Loucy (cell line): ENCODE results near the gene MATK.

ENCODE experiments used
- H2AFZ ChIP-seq: fragments of 200-600 bp; sonication (generic); 2 replicates; pipeline ENCODE4 v1.6.0; 2016; ENCODE audit warnings: antibody characterized with exemption, mild to moderate bottlenecking, low read length, moderate library complexity
- H3F3A ChIP-seq: fragments of 200-600 bp; 2 replicates; pipeline ENCODE4 v1.6.0; 2016; ENCODE audit warnings: antibody characterized with exemption, low read depth, mild to moderate bottlenecking
- H3K27me3 ChIP-seq: fragments of 200-600 bp; sonication (generic); 2 replicates; pipeline ENCODE4 v1.6.1; 2014; ENCODE audit warnings: low read length, mild to moderate bottlenecking; ENCODE audit not compliant: insufficient read depth, poor library complexity, severe bottlenecking
- H3K36me3 ChIP-seq: fragments of 200-600 bp; sonication (generic); 2 replicates; pipeline ENCODE4 v1.6.1; 2016; ENCODE audit warnings: low read length; ENCODE audit not compliant: insufficient read depth
- H3K4me1 ChIP-seq: fragments of 200-600 bp; sonication (generic); 2 replicates; pipeline ENCODE4 v1.5.1; 2014; ENCODE audit warnings: low read length, mild to moderate bottlenecking; ENCODE audit not compliant: insufficient read depth, poor library complexity, severe bottlenecking
- H3K4me2 ChIP-seq: fragments of 200-600 bp; sonication (generic); 2 replicates; pipeline ENCODE4 v1.6.0; 2014; ENCODE audit warnings: antibody characterized with exemption, low read length, low read depth, mild to moderate bottlenecking; ENCODE audit not compliant: poor library complexity, severe bottlenecking
- H3K4me3 ChIP-seq: fragments of 200-600 bp; sonication (generic); 2 replicates; pipeline ENCODE4 v1.5.1; 2014; ENCODE audit warnings: low read length, mild to moderate bottlenecking, mixed read lengths; ENCODE audit not compliant: poor library complexity, severe bottlenecking
- H3K79me2 ChIP-seq: fragments of 200-600 bp; sonication (generic); 2 replicates; pipeline ENCODE4 v1.6.1; 2014; ENCODE audit warnings: low read length; ENCODE audit not compliant: insufficient read depth
- H3K9ac ChIP-seq: fragments of 200-600 bp; sonication (generic); 2 replicates; pipeline ENCODE4 v1.6.0; 2014; ENCODE audit warnings: mild to moderate bottlenecking, low read depth, low read length, moderate library complexity; ENCODE audit not compliant: poor library complexity, severe bottlenecking
- H3K9me2 ChIP-seq: fragments of 200-600 bp; sonication (generic); replicated peaks from 2 replicates; pipeline ENCODE4 v1.6.1; 2016; ENCODE audit warnings: low read depth, low read length, mixed read lengths
- H3K9me3 ChIP-seq: fragments of 200-600 bp; sonication (generic); 2 replicates; pipeline ENCODE4 v1.6.1; 2014; ENCODE audit warnings: mild to moderate bottlenecking, antibody characterized with exemption, low read length, low read depth; ENCODE audit not compliant: insufficient read depth
- H4K20me1 ChIP-seq: fragments of 200-600 bp; sonication (generic); 2 replicates; pipeline ENCODE4 v1.6.0; 2014; ENCODE audit warnings: antibody characterized with exemption, low read length, mild to moderate bottlenecking; ENCODE audit not compliant: insufficient read depth, poor library complexity, severe bottlenecking
- EZH2phosphoT487 ChIP-seq: fragments of 200-600 bp; IDR thresholded peaks from 2 replicates; pipeline ENCODE4 v1.6.1; 2018; ENCODE audit warnings: antibody characterized with exemption, mild to moderate bottlenecking, moderate library complexity, borderline replicate concordance
- TF ChIP-seq, protein P1 (sequence below): fragments of 200-600 bp; sonication (generic); conservative IDR thresholded peaks from 2 replicates; pipeline ENCODE4 v1.5.1; 2014; ENCODE audit warnings: mild to moderate bottlenecking, antibody characterized with exemption, low read length

The MATK gene

GRCh38 chr19:3738477-3739220 lies 47.5 kb downstream of the MATK start:
- Histone ChIP-seq H3K9ac (no peak overlapping the region), H3K36me3 (no peaks in the 10 kb centered on the region), H3K4me3 (no peak overlapping the region), H3K9me3 (no peaks in the 10 kb centered on the region), H3K4me2 (no peak overlapping the region), H4K20me1 (no peaks in the 10 kb centered on the region), H3K27me3 (no peaks in the 10 kb centered on the region), H3F3A (no peaks in the 10 kb centered on the region), H3K4me1 (no peaks in the 10 kb centered on the region), H3K9me2 (no peaks in the 10 kb centered on the region), H3K79me2 (no peaks in the 10 kb centered on the region), H2AFZ (no peak overlapping the region)
- TF ChIP-seq, protein P1, sequence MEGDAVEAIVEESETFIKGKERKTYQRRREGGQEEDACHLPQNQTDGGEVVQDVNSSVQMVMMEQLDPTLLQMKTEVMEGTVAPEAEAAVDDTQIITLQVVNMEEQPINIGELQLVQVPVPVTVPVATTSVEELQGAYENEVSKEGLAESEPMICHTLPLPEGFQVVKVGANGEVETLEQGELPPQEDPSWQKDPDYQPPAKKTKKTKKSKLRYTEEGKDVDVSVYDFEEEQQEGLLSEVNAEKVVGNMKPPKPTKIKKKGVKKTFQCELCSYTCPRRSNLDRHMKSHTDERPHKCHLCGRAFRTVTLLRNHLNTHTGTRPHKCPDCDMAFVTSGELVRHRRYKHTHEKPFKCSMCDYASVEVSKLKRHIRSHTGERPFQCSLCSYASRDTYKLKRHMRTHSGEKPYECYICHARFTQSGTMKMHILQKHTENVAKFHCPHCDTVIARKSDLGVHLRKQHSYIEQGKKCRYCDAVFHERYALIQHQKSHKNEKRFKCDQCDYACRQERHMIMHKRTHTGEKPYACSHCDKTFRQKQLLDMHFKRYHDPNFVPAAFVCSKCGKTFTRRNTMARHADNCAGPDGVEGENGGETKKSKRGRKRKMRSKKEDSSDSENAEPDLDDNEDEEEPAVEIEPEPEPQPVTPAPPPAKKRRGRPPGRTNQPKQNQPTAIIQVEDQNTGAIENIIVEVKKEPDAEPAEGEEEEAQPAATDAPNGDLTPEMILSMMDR: no peak
- TF ChIP-seq EZH2phosphoT487: no peak

GRCh38 chr19:3737487-3738205 lies 48.5 kb downstream of the MATK start:
- Histone ChIP-seq H3K36me3 (no peaks in the 10 kb centered on the region), H4K20me1 (no peaks in the 10 kb centered on the region), H3K9me3 (no peaks in the 10 kb centered on the region), H3K9ac (no peak overlapping the region), H3K4me3 (no peak overlapping the region), H3K27me3 (no peaks in the 10 kb centered on the region), H3K4me1 (no peaks in the 10 kb centered on the region), H2AFZ (no peak overlapping the region), H3K79me2 (no peaks in the 10 kb centered on the region), H3F3A (no peaks in the 10 kb centered on the region), H3K9me2 (no peaks in the 10 kb centered on the region), H3K4me2 (no peak overlapping the region)
- TF ChIP-seq, protein P1: no peak
- TF ChIP-seq EZH2phosphoT487: no peak

GRCh38 chr19:3736106-3736724 lies 50.0 kb downstream of the MATK start:
- Histone ChIP-seq H3F3A (no peaks in the 10 kb centered on the region), H3K27me3 (no peaks in the 10 kb centered on the region)

More at GRCh38 chr19:3736106-3736724, 50.0 kb downstream of the MATK start:
- Histone ChIP-seq H3K4me2 (no peak overlapping the region), H3K9ac (no peak overlapping the region), H3K4me3 (no peak overlapping the region), H2AFZ (no peak overlapping the region), H3K36me3 (no peaks in the 10 kb centered on the region), H3K9me2 (no peaks in the 10 kb centered on the region), H3K79me2 (no peaks in the 10 kb centered on the region), H4K20me1 (no peaks in the 10 kb centered on the region), H3K9me3 (no peaks in the 10 kb centered on the region), H3K4me1 (no peaks in the 10 kb centered on the region)
- TF ChIP-seq, protein P1: no peak
- no peak for TF ChIP-seq EZH2phosphoT487
